AG08396 (cell line): ENCODE measurements around the gene ZDHHC12.

Experiments used
- DNase-seq: peaks from one replicate; pipeline ENCODE4 v3.0.0; 2012; ENCODE audit warnings: low spot score, mixed read lengths

Gene ZDHHC12

DNA sequence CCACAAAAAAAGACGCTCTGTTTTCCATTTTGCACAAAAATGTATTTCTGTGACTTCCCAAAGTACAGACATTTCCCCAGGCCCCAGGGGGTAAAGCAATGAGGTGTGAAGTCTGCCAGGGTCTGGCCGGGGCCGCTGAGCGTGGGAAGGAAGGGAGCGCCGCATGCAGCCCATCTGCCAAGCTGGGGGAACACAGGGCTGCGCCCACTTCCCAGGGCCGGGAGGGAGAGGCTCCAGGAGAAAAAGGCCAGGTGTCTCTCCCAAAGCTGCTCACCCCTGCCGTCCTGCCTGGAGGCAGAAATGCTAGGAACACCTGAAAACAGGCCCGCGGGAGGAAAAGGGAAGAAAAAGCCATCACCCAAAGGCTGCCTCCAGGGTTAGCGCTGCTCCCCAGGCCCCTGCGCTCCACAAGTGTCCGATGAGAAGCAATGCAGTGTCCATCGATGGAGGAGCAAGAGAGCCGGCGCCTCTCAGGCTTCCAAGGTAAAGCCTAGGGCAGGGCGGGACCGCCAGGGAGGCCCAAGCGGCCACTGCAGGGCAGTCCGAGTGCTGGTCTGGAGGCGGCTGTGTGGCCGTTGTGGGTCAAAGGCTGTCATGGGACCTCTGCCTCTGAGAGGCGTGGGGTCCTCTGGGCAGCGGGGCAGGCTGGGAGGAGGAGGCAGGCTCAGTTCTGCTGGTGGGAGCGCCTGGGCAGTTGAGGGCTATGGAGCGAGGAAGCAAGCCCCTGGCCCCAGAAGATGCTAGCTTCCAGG lies 6.0 kb upstream of the ZDHHC12 start:
- DNase-seq, result no peak

- DNase-seq, result no peak
These were observed 5.4 kb upstream of the ZDHHC12 start for GRCh38 chr9:128729302-128729701.

DNA sequence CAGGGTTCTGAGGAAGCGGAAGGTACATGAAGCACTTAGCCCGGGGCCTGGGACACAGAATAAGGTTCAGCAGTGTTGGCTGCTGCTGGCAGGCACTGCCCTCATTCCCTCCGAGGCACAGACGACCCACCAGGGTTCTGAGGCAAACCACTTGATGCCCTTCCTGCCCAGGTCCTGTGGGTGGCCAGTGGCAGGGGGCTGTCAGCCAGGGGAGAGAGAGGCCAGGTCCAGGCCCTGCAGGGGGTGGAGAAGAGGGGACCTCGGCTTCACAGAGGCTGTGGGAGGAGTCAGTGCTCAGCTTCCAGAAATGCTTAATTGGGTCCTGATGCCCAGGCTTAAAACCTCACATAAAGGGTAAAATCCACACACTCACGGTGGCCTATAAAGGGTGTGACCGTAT lies 4.4 kb upstream of the ZDHHC12 start:
- no peak for DNase-seq

- DNase-seq, result no peak
These were observed 3.8 kb upstream of the ZDHHC12 start for GRCh38 chr9:128727640-128728248.

DNA sequence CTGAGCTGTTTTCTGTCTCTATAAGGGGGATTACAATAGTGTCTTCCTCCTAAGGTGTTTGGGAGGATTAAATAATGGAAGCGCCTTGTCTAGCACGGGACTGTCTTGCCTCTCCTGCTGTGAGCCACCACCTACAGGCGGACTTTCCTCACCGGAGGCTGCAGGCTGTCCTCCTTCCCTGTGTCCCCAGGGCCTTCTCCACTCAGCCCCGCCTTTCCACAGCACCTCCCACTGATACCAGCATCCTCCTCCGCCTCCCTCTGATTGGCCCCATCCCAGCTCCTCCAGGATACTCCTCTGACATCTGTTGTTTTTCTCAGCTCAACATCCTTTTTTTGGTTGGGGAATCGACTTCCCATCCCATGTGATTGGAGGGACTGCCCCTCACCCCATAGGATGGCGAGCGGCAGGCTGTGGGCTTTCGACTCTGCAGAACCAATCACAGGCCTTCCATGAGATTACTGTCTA lies 851 bp upstream of the ZDHHC12 start:
- peak; percentile 81 for DNase-seq

DNA sequence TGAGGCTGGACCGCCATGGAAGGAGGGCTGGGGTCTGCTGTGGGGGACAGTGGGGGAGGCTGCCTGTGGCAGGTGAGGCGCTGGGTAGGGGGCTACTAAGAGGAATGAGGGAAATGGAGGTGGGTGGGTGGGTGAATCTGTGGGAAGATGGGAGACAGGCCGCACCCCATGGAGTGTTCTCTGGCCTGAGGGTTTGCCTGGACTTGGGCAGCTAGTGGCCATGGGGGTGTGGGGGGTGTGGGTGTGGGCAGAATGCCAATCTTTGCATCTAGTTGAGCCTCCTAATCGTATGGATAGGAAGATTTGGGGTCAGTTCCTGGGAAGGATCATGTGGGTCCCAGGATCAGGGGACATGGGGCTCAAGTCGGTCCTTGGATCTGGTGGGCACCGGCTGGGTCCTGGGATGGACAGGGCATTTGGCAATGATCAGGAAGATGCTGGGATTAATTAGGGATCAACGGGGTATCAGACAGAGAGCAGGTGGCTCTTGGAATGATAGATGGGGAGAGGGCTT lies 518 bp downstream of the ZDHHC12 start:
- no peak for DNase-seq

DNA sequence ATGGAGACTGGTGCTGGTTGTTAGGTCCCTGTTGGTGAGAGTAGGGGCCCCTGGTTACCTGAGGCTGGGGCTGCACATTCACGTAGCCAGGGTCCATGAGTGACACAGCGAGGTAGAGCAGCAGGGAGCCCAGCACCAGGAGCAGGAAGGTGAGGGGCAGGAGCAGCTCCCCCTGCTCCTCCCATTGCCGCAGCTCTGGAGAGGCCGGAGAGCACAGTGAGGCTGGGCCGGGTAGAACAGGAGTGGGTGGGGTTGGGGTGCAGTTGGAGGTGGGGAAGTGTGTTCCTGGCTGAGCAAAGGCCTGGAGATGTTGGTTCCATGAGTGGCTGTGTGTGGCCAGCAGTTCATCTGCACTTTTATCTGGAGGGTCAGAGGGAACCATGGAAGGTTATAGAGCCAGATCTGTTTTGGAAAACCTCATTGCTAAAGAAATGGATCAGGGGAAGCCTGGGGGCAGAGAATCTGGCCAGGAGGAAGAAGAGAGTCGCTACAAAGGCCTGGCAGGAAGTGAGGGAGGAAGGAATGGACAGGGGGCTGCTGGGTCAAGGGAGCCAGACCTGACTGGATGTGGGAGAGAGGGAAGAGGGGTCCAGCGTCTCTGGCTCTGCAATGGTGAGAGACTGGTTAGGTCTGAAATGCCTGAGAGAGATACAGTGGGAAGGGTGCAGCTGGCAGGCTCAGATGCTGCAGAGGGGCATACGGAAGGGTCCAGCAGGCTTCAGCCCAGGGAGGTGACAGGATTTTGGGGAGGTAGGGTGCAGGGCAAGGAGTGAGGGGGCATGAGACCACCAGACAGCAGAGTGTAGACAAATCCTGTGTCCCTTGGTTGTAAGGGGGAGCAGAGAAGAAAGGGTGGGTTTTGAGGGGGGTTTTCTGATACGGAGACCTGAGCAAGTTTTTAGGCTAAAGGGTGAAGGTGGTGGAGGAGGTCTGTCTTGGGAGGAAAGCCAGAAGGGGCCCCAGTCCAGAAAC lies 1.3 kb downstream of the ZDHHC12 start:
- DNase-seq, result no peak

- no peak for DNase-seq
These were observed 2.4 kb downstream of the ZDHHC12 start for GRCh38 chr9:128721487-128722010.

DNA sequence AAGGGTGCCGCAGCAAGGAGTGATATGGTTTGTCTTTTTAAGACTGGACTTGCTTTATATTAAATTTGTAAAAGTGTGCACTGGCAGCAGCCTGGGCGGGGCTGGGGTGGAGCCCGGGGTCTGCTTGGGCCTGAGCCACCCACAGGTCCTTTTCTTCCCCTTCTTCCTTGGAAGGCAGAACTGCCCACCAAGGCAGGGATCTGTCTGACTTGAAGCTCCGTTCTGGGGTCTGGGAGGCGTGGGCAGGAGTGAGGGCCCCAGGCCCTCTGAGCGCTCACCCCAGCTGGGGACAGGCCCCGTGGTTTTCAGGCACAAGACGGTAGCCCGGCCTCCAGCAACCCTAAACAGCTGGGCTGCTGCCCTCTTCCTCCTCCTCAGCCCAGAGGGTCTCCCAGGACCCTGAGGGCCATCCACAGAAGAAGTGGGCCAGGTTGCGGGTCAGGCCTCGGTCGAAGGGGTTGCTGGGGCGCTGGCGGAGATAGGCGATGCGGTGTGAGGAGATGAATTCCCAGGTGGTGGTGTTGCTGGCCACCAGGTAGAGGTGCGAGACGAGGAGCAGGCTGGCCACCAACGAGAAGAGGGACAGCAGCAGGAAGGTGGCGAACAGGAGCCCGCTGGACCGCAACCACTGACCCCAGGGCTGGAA lies 3.0 kb downstream of the ZDHHC12 start:
- DNase-seq, result no peak

DNA sequence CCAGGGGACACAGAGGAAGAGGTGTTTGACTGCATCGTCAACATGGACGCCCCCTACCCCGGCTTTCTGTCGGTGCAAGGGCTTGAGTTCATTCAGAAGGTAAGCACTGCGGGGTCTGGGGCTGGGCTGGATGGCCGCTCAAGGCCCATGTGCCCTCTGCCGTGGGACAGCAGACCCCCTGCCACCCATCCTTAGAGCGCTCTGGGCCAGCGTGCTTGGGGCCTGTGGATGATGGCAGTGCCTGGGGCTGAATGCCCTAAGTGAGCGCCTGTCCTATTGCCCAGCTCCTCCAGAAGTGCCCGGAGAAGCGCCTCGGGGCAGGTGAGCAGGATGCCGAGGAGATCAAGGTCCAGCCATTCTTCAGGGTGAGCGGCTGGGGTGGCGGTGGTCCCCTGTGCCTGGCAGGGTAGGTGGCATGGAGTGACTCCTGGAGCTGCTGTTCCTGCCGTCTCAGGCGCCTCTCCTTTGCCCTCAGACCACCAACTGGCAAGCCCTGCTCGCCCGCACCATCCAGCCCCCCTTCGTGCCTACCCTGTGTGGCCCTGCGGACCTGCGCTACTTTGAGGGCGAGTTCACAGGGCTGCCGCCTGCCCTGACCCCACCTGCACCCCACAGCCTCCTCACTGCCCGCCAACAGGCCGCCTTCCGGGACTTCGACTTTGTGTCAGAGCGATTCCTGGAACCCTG lies 3.9 kb downstream of the ZDHHC12 start:
- no peak for DNase-seq

GRCh38 chr9:128718475-128718874 lies 5.5 kb downstream of the ZDHHC12 start:
- no peak for DNase-seq

GRCh38 chr9:128718047-128718446 lies 5.9 kb downstream of the ZDHHC12 start:
- no peak for DNase-seq

DNA sequence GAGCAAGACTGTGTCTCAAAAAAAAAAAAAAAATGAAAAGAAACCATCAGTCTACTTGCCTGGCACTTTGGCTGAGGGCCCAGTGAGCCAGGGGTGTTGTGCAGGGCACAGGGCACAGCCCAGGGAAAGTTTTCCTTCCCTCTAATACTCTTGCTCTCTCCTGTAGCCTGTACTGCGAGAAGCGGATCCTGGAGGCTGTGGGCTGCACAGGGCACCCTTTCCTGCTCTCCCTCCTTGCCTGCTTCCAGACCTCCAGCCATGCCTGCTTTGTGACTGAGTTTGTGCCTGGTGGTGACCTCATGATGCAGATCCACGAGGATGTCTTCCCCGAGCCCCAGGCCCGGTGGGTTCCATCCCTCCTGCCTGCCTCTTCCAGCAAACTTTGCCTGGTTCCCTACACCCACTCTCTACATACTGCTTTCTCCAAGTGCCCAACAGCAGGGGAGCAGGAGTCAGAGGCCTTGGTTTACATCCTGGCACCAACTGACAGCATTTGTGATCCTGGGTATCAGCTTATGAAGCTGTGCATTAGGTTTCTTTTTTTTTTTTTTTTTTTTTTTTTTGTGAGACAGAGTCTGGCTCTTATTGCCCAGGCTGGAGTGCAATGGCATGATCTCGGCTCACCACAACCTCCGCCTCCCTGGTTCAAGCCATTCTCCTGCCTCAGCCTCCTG lies 7.2 kb downstream of the ZDHHC12 start:
- DNase-seq, result no peak

DNA sequence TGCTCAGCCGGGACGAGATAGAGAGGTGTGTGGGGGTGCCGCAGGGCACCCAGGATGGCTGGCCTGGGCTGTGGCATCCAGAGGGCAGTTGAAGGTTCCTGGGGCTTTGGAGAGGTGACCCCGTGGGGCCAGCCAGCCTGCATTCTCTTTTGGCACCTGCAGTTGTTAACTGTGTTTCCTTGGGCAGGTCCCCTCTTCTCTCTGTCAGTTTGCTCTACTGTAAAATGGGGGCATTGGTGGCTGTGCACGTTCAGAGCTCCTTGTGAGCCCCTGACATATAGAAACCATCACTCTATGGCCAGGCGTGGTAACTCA lies 8.5 kb downstream of the ZDHHC12 start:
- DNase-seq, result no peak

DNA sequence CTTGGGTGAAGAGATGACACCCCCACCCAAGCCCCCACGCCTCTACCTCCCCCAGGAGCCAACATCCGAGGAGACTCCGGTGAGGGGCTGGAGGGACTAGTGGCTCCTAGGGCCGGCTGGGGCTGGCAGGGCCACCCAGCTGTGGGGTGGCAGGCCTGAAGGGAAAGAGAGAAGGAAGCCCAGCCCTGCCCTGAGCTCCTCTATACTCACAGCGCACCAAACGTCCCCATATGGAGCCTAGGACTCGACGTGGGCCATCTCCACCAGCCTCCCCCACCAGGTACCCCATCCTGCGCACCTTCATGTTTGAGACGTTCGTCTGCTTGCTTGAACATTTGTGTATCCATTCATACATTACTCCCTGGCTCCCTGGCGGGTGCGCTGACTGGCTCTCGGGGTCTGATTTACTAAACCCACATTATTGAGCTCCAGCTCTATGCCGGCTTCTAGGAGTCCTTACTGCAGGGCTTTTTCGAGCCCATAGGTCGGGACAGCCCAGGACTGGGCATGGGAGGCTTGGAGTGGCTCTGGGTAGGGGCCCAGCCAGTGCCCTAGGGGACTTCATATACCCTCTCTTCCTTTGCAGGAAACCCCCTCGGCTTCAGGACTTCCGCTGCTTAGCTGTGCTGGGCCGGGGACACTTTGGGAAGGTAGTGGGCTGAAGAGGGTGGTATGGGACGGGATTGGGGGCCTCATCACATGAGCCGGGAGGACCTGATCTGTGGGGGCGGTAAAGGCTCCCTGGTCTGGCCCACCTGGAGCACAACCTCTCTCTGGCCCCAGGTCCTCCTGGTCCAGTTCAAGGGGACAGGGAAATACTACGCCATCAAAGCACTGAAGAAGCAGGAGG lies 9.1 kb downstream of the ZDHHC12 start:
- no peak for DNase-seq

DNA sequence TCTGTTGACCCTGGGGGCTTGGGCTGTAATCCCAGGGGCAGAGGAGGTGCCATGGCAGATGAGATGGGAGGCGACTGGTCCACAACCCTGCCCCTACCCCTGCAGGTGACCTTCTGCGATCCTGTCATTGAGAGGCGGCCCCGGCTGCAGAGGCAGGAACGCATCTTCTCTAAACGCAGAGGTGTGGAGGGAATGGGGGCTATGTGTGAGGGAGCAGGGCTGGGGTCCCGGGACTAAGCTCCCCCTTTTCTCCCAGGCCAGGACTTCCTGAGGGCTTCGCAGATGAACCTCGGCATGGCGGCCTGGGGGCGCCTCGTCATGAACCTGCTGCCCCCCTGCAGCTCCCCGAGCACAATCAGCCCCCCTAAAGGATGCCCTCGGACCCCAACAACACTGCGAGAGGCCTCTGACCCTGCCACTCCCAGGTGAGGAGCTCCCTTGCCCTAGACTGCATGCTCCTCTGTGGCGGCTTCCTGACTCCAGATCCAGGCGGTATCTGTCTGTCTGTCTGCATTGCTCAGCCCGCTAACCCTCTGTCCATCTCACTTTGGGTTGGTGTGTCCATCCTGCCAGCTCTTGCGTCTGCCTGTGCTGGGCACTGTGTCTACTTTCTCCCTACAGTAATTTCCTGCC lies 9.9 kb downstream of the ZDHHC12 start:
- no peak for DNase-seq

- DNase-seq, result no peak
These were observed 10.5 kb downstream of the ZDHHC12 start for GRCh38 chr9:128713411-128713780.

- no peak for DNase-seq
These were observed 11.2 kb downstream of the ZDHHC12 start for GRCh38 chr9:128712451-128713410.
